AG08395 (cell line): Measurements from ENCODE around the gene SNX9.

Experiments used
- DNase-seq: peaks from one replicate; pipeline ENCODE4 v3.0.0; 2012; ENCODE audit warnings: mixed read lengths, low spot score

The SNX9 gene

GRCh38 chr6:157859775-157860504 lies 36.9 kb downstream of the SNX9 start:
- DNase-seq: no peak

- DNase-seq: no peak
These were observed 37.5 kb downstream of the SNX9 start for GRCh38 chr6:157860505-157860991.

GRCh38 chr6:157861184-157861583 lies 38.1 kb downstream of the SNX9 start:
- DNase-seq: no peak

GRCh38 chr6:157861814-157862213 lies 38.8 kb downstream of the SNX9 start:
- DNase-seq: peak; percentile 30

- DNase-seq: no peak
These were observed 39.7 kb downstream of the SNX9 start for GRCh38 chr6:157862706-157863105.

- DNase-seq: no peak
These were observed 41.2 kb downstream of the SNX9 start for GRCh38 chr6:157864185-157864761.

GRCh38 chr6:157865249-157865648 lies 42.2 kb downstream of the SNX9 start:
- no peak for DNase-seq

GRCh38 chr6:157867155-157867559 lies 44.1 kb downstream of the SNX9 start:
- DNase-seq: peak; percentile 60

GRCh38 chr6:157867981-157868380 lies 44.9 kb downstream of the SNX9 start:
- DNase-seq: no peak

GRCh38 chr6:157868835-157869234 lies 45.8 kb downstream of the SNX9 start:
- DNase-seq: no peak

- no peak for DNase-seq
These were observed 46.7 kb downstream of the SNX9 start for GRCh38 chr6:157869673-157870302.

- DNase-seq: peak; percentile 72
These were observed 50.8 kb downstream of the SNX9 start for GRCh38 chr6:157873735-157874344.

- no peak for DNase-seq
These were observed 54.1 kb downstream of the SNX9 start for GRCh38 chr6:157877149-157877548.

GRCh38 chr6:157877573-157878438 lies 54.8 kb downstream of the SNX9 start:
- no peak for DNase-seq

- DNase-seq: no peak
These were observed 56.2 kb downstream of the SNX9 start for GRCh38 chr6:157879034-157879872.

- DNase-seq: no peak
These were observed 56.8 kb downstream of the SNX9 start for GRCh38 chr6:157879873-157880254.

GRCh38 chr6:157880534-157880933 lies 57.5 kb downstream of the SNX9 start:
- no peak for DNase-seq

- no peak for DNase-seq
These were observed 58.3 kb downstream of the SNX9 start for GRCh38 chr6:157881342-157881741.

GRCh38 chr6:157884756-157885155 lies 61.7 kb downstream of the SNX9 start:
- DNase-seq: no peak

GRCh38 chr6:157885211-157885788 lies 62.3 kb downstream of the SNX9 start:
- DNase-seq: no peak

- DNase-seq: no peak
These were observed 62.8 kb downstream of the SNX9 start for GRCh38 chr6:157885876-157886275.
